Mucosa of descending colon (tissue), 3 donors: ENCODE results near the gene FAM209B. TPM values are rescaled to one million over a fixed set of nuclear protein-coding genes. Genes with fewer than 3 reads are reported as not detected.

ENCODE experiments used
- total RNA-seq, 3 donors: library from RNA; stranded (reverse); fragmentation: NEBNext Ultra II Directional in 2 of 3; extraction: Animal tissue kit (Norgen Biotek cat#: 25700) in 2 of 3; gene quantifications; one replicate each; pipeline versions ENCODE4 v1.2.1 to v1.2.4, GENCODE V29; 2021 to 2023
- donor health status: DM: no; HTN: no; CAD: no; lungs with moderate emphysema.
- donor health status: DM: no; HTN: no; CAD: no.
- donor health status: DM: no; HTN: yes; CAD: no.

FAM209B gene
- total RNA-seq, 3 donors from 2014 or later, result not detected

Other genes starting within 250 kb of the FAM209B start
- 10 to 100 TPM; 27.5 to 49.5 (median 31.5) TPM for gene FAM210B, start 174.3 kb upstream of the FAM209B start, total RNA-seq
- gene AURKA, start 141.0 kb upstream of the FAM209B start, total RNA-seq, result 10 to 100 TPM in 2 of 3 donors, 1 to 10 TPM in 1; 7.9 to 24.8 (median 11.2) TPM
- 10 to 100 TPM; 23.0 to 27.3 (median 25.2) TPM for gene CSTF1, start 140.6 kb upstream of the FAM209B start, total RNA-seq
- gene CASS4, start 121.0 kb upstream of the FAM209B start, total RNA-seq, result 1 to 10 TPM in 1 of 3 donors, under 1 TPM in 2; 0.61 to 1.0 (median 0.77) TPM
- gene RTF2, start 64.6 kb upstream of the FAM209B start, total RNA-seq, result 10 to 100 TPM; 74.5 to 87.0 (median 76.4) TPM
- gene FAM209A, start 8.5 kb upstream of the FAM209B start, total RNA-seq, result under 1 TPM; 0.32 to 0.77 (median 0.44) TPM
- gene TFAP2C, start 96.1 kb downstream of the FAM209B start, total RNA-seq, result 10 to 100 TPM in 1 of 3 donors, under 1 TPM in 2; 0.52 to 12.4 (median 0.75) TPM